Measurements from ENCODE around the gene SPG11. TPM values are rescaled to one million over a fixed set of nuclear protein-coding genes. Genes with fewer than 3 reads are reported as not detected.

Gene SPG11
- total and polyA plus RNA-seq, 2 experiments from 2014 or later = 23.3 to 42.2 TPM

- H3K27me3 ChIP-seq (ENCODE audit: insufficient read depth) = no peaks in the 10 kb centered on the region
- no peak overlapping the region for H3K4me2 ChIP-seq
- no peaks in the 10 kb centered on the region; the same call in 2 of the 3 replicates for H3K4me1 Mint-ChIP-seq
- H3K27ac ChIP-seq (ENCODE audit: low read depth) = no peak overlapping the region
- H3K9me3 Mint-ChIP-seq = no peaks in the 10 kb centered on the region
- no peaks in the 10 kb centered on the region for H3K79me2 ChIP-seq (replicated peaks; ENCODE audit: insufficient read depth)
- no peak overlapping the region for H3K4me3 Mint-ChIP-seq
- TF ChIP-seq CREB1 (CRISPR knock-in tag; IDR thresholded peaks at IDR 0.05; ENCODE audit: low read depth) (no peak), STAT1 (IDR thresholded peaks at IDR 0.05; ENCODE audit: unreplicated experiment) (no peak), NANOG (IDR thresholded peaks at IDR 0.05; ENCODE audit: borderline replicate concordance) (no peak), ZNF114 (CRISPR knock-in tag; IDR thresholded peaks at IDR 0.05) (no peak), ZNF331 (CRISPR knock-in tag; IDR thresholded peaks at IDR 0.05; ENCODE audit: low read depth) (no peak), EZH2phosphoT487 (IDR thresholded peaks at IDR 0.05; ENCODE audit: unreplicated experiment) (no peak), ZNF462 (CRISPR knock-in tag; IDR thresholded peaks at IDR 0.05) (no peak), POLR2AphosphoS5 (IDR thresholded peaks at IDR 0.05; ENCODE audit: low read depth) (no peak), ETS1 (IDR thresholded peaks at IDR 0.05) (no peak), EZH2 (IDR thresholded peaks at IDR 0.05; ENCODE audit: low read depth, unreplicated experiment) (no peak), REST (IDR thresholded peaks at IDR 0.05; ENCODE audit: unreplicated experiment) (no peak), JUNB (IDR thresholded peaks at IDR 0.05; ENCODE audit: unreplicated experiment) (no peak), CTCF (conservative IDR thresholded peaks at IDR 0.05; ENCODE audit: low read depth in 2 of 2) (no peak)
- ATAC-seq (no peak), DNase-seq (ENCODE audit: low spot score) (no peak)
- no peak overlapping the region for H3K4me3 ChIP-seq
- H3K27ac Mint-ChIP-seq = no peak overlapping the region
- H2AFZ ChIP-seq = no peak overlapping the region
- peaks cover 35% of the 10 kb centered on the region for H3K36me3 Mint-ChIP-seq (ENCODE audit: low read depth)
- no peaks in the 10 kb centered on the region for H3K4me1 ChIP-seq (ENCODE audit: insufficient read depth)
- H3F3A ChIP-seq (replicated peaks; ENCODE audit: low read depth) = no peaks in the 10 kb centered on the region
- H3K27me3 Mint-ChIP-seq (ENCODE audit: insufficient read depth, low read depth, poor library complexity) = peaks cover 1% of the 10 kb centered on the region
- H4K20me1 ChIP-seq (replicated peaks; ENCODE audit: insufficient read depth) = no peaks in the 10 kb centered on the region
- H3K36me3 ChIP-seq (ENCODE audit: insufficient read depth) = peaks cover 8% of the 10 kb centered on the region
- H3K9me2 ChIP-seq (ENCODE audit: insufficient read depth) = no peaks in the 10 kb centered on the region
These were observed 7.2 kb downstream of the SPG11 start for GRCh38 chr15:44656298-44656697.

Measured in GM23338 (cell line).